ENCODE results near the gene FRMD7.
"Not testable (repeated sequence)": the region's sequence is repeated elsewhere in the genome, so short reads cannot be mapped to it uniquely, and the experiment has no call there.

The FRMD7 gene, protein sequence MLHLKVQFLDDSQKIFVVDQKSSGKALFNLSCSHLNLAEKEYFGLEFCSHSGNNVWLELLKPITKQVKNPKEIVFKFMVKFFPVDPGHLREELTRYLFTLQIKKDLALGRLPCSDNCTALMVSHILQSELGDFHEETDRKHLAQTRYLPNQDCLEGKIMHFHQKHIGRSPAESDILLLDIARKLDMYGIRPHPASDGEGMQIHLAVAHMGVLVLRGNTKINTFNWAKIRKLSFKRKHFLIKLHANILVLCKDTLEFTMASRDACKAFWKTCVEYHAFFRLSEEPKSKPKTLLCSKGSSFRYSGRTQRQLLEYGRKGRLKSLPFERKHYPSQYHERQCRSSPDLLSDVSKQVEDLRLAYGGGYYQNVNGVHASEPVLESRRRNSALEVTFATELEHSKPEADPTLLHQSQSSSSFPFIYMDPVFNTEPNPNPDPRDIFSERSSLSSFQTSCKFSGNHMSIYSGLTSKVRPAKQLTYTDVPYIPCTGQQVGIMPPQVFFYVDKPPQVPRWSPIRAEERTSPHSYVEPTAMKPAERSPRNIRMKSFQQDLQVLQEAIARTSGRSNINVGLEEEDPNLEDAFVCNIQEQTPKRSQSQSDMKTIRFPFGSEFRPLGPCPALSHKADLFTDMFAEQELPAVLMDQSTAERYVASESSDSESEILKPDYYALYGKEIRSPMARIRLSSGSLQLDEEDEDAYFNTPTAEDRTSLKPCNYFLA

DNA sequence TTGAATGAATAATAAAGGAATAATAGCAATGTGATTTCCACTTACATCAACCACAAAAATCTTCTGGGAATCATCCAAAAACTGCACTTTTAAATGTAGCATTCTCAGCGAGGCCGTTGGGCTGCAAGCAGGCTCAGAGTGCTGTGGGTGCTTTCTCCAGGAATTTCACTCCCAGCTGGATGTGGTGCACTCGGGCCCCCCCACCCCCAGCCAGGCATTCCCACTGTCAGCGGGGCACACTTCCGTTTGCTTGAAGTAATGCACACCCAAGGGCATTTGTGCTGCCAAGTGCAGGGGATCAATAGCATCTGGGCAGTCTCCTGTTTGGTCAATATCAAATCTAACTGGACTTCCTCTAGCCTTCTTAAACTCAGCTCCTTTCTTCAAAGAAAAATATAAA is at the start of gene FRMD7:
TSS of gene FRMD7 (minus strand) at position 278 of the 400 bp plus-strand sequence. CDS start at position 102, 176 bp downstream.
- no peak within 1 kb of the TSS for H3K4me3 ChIP-seq (ENCODE audit: low read length)
- H3K9ac ChIP-seq (ENCODE audit: low read length): no peak within 1 kb of the TSS
- H3K4me1 ChIP-seq (ENCODE audit: control insufficient read depth, insufficient read depth, low read length): no peaks in the 10 kb centered on the region
- H3K27me3 ChIP-seq (ENCODE audit: control insufficient read depth, insufficient read depth, low read length): peaks cover 6% of the 10 kb centered on the region
- no peaks in the 10 kb centered on the region for H3K36me3 ChIP-seq (ENCODE audit: control insufficient read depth, insufficient read depth, low read length)
- no peak within 1 kb of the TSS for H3K27ac ChIP-seq (ENCODE audit: low read depth, low read length)

DNA sequence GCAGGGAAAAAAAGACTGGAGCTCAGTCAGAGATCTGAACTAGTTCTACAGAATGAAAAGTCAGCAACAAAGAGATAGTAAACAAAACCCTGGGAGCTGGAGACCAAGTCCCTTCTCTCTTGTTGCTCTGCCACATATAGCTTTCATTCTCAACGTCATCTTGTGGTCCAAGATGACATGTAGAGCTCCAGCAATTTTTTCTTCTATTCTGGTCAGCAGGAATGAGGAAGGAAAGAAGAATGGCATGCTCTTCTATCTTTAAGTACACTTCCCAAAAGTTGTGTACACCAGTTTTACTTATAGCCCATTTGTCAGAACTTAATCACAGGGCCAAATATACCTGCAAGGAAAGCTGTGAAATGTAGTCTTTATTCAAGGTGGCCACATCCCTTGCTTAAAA is 45.8 kb upstream of the FRMD7 start:
- no peaks in the 10 kb centered on the region for H3K27me3 ChIP-seq (ENCODE audit: control insufficient read depth, insufficient read depth, low read length)
- H3K27ac ChIP-seq (ENCODE audit: low read depth, low read length): no peak overlapping the region
- H3K36me3 ChIP-seq (ENCODE audit: control insufficient read depth, insufficient read depth, low read length): no peaks in the 10 kb centered on the region
- no peaks in the 10 kb centered on the region for H3K4me1 ChIP-seq (ENCODE audit: control insufficient read depth, insufficient read depth, low read length)
- H3K9ac ChIP-seq (ENCODE audit: low read length): no peak overlapping the region
- H3K4me3 ChIP-seq (ENCODE audit: low read length): no peak overlapping the region

DNA sequence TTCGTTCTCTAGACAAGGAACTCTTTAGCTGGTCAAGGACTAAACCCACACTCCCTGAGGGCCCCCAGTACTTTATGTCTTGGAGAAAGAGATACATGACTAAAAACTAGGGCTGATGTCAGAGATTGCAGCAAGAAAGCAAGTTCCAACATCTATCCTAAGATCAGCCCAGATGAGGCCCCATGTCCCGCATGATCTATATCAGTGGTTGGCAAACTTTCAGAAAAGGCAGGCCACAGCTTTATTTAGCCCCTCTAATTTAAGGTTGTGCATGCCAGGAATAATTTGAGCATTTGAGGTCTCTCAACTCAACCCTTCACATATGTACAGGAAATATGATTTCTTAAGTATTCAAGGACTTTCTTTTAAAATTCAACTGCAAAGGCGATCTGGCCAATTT is 44.1 kb upstream of the FRMD7 start:
- no peaks in the 10 kb centered on the region for H3K36me3 ChIP-seq (ENCODE audit: control insufficient read depth, insufficient read depth, low read length)
- H3K4me3 ChIP-seq (ENCODE audit: low read length): no peak overlapping the region
- H3K27me3 ChIP-seq (ENCODE audit: control insufficient read depth, insufficient read depth, low read length): no peaks in the 10 kb centered on the region

DNA sequence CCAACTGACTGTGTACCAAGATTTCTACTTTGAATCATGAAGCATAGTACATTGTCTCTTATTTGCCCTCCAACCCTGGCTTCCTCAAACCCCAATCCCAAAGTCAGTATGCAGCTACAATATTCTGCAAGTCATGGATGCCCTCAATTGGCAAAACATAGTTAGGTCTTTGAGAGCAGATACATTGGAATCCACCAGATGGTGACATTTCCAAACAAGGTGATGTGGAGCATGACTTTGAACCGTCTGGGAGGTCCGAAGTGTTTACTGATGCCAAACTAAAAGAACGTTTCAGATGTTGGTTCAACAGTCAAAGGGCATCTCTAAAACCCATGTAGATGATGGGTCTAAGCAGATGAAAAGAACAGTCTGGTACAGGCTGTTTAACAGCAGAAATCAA is 43.7 kb upstream of the FRMD7 start:
- Histone ChIP-seq H3K9ac (ENCODE audit: low read length) (no peak overlapping the region), H3K4me3 (ENCODE audit: low read length) (no peak overlapping the region), H3K27me3 (ENCODE audit: control insufficient read depth, insufficient read depth, low read length) (no peaks in the 10 kb centered on the region), H3K36me3 (ENCODE audit: control insufficient read depth, insufficient read depth, low read length) (no peaks in the 10 kb centered on the region), H3K27ac (ENCODE audit: low read depth, low read length) (no peak overlapping the region), H3K4me1 (ENCODE audit: control insufficient read depth, insufficient read depth, low read length) (no peaks in the 10 kb centered on the region)

More for the DNA sequence above, 44.1 kb upstream of the FRMD7 start:
- H3K27ac ChIP-seq (ENCODE audit: low read depth, low read length): no peak overlapping the region
- no peak overlapping the region for H3K9ac ChIP-seq (ENCODE audit: low read length)
- no peaks in the 10 kb centered on the region for H3K4me1 ChIP-seq (ENCODE audit: control insufficient read depth, insufficient read depth, low read length)

DNA sequence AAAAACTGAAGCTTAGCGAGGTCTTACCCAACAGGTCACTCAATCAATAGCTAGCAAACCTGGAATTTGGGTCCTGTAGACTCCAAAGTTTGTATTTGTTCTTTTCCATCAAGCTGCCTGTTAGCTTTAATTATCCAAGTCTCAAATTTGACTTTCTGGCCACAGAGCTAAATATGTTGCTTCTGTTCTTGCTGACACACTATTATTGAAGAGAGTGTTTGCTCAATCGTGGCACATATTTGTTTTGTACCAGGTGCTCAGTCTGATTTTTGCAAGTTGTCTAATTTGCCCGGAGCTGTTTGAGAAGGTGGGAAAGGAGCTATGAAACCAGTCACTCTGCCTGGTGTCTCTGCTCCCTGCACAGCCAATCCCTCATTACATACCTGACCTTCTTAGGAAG is 41.7 kb upstream of the FRMD7 start:
- H3K9ac ChIP-seq (ENCODE audit: low read length): no peak overlapping the region
- no peak overlapping the region for H3K4me3 ChIP-seq (ENCODE audit: low read length)
- no peaks in the 10 kb centered on the region for H3K4me1 ChIP-seq (ENCODE audit: control insufficient read depth, insufficient read depth, low read length)
- no peaks in the 10 kb centered on the region for H3K27me3 ChIP-seq (ENCODE audit: control insufficient read depth, insufficient read depth, low read length)
- no peaks in the 10 kb centered on the region for H3K36me3 ChIP-seq (ENCODE audit: control insufficient read depth, insufficient read depth, low read length)
- H3K27ac ChIP-seq (ENCODE audit: low read depth, low read length): no peak overlapping the region

DNA sequence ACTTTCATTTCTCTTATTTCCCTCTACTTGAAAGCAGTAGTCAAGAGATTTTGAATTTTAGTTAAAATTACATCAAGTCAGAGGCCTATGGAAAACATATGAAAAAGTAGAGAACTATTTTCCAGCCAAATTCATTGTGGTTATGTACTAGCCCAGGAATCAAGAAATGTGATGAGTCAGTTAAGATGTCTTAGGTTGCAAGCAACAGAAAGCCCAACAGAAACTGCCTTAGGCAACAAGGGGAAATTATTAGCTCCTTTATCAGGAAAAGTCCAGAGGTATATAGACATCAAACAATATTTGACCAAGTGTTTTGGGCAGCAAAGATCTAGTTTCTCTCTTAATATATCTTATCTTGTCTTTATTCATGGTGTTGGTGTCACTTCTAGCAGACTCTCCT is 37.8 kb upstream of the FRMD7 start:
- no peaks in the 10 kb centered on the region for H3K27me3 ChIP-seq (ENCODE audit: control insufficient read depth, insufficient read depth, low read length)

DNA sequence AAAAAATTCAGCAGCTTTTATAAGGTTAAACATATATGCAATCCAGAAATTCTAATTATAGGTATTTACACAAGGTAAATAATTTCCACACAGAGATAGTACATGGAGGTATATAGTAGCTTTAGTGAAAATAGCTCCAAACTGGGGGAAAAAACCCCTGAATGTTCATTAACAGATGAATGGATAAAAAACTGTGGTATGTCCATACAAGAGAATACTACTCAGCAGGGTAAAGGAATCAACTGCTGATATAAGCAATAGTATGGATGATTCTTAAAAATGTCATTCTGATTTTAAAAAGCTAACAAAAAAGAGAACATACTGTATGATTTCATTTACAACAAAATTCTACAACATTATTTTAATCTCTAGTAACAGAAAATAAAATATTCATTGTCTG is 37.2 kb upstream of the FRMD7 start:
- Histone ChIP-seq H3K27me3 (ENCODE audit: control insufficient read depth, insufficient read depth, low read length) (no peaks in the 10 kb centered on the region), H3K4me1 (ENCODE audit: control insufficient read depth, insufficient read depth, low read length) (no peaks in the 10 kb centered on the region), H3K9ac (ENCODE audit: low read length) (no peak overlapping the region), H3K36me3 (ENCODE audit: control insufficient read depth, insufficient read depth, low read length) (no peaks in the 10 kb centered on the region), H3K27ac (ENCODE audit: low read depth, low read length) (no peak overlapping the region), H3K4me3 (ENCODE audit: low read length) (no peak overlapping the region)

More for the DNA sequence above, 37.8 kb upstream of the FRMD7 start:
- H3K4me1 ChIP-seq (ENCODE audit: control insufficient read depth, insufficient read depth, low read length): no peaks in the 10 kb centered on the region
- H3K36me3 ChIP-seq (ENCODE audit: control insufficient read depth, insufficient read depth, low read length): no peaks in the 10 kb centered on the region
- H3K27ac ChIP-seq (ENCODE audit: low read depth, low read length): no peak overlapping the region
- H3K9ac ChIP-seq (ENCODE audit: low read length): no peak overlapping the region
- H3K4me3 ChIP-seq (ENCODE audit: low read length): no peak overlapping the region

DNA sequence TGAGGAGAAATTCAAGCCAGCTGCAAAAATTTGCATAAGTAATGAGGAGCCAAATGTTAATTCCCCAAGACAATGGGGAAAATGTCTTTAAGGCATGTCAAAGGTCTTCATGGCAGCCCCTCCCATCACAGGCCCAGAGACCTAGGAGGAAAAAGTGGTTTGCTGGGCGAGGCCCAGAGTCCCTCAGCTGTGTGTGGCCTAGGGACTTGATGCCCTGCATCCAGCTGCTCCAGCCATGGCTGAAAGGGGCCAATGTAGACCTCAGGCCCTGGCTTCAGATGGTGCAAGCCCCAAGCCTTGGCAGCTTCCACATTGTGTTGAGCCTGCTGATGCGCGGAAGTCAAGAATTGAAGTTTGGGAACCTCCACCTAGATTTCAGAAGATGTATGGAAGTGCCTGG is 35.3 kb upstream of the FRMD7 start:
- H3K27me3 ChIP-seq (ENCODE audit: control insufficient read depth, insufficient read depth, low read length); H3K4me1 ChIP-seq (ENCODE audit: control insufficient read depth, insufficient read depth, low read length); H3K9ac ChIP-seq (ENCODE audit: low read length); H3K27ac ChIP-seq (ENCODE audit: low read depth, low read length); H3K4me3 ChIP-seq (ENCODE audit: low read length); H3K36me3 ChIP-seq (ENCODE audit: control insufficient read depth, insufficient read depth, low read length): not testable (repeated sequence)

DNA sequence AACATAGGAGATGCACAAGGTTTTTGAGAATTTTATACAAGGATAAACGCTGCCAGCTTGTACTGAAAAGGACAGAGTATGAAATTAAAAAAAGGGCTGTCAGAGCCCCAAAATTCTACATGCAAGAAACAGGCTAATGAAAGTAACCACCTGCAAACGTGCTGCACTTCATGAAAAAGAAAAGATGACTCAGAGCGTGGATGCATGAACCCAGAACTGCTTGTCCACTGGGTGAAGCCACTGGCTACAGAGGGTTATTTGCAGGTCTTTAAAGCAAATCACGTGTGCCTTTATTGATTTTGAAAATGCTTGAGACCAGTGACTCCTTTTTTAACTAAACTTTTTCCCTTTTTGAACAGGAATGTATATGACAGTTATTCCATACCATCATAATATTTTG is 25.3 kb upstream of the FRMD7 start:
- no peak overlapping the region for H3K9ac ChIP-seq (ENCODE audit: low read length)
- no peak overlapping the region for H3K4me3 ChIP-seq (ENCODE audit: low read length)

DNA sequence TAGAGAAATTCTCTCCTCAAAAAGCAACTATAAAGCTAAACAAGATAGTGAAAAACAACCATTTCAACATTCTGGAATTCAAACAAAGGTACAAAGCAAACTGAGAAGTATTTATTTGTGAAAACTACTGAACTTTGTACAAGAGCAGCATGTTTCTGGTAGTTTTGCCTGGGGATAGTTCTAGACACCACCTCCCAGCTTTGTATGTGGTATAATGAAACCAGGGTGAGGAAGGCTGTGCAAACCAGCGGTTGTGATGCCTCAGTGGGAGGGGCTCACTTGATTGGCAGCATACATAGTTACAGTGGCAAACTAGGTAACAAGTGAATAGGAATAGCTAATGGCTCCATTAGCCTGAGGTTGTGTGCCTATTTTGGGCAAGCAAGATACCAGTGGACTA is 18.6 kb upstream of the FRMD7 start:
- Histone ChIP-seq H3K27me3 (ENCODE audit: control insufficient read depth, insufficient read depth, low read length) (no peaks in the 10 kb centered on the region), H3K36me3 (ENCODE audit: control insufficient read depth, insufficient read depth, low read length) (no peaks in the 10 kb centered on the region), H3K4me3 (ENCODE audit: low read length) (no peak overlapping the region), H3K4me1 (ENCODE audit: control insufficient read depth, insufficient read depth, low read length) (no peaks in the 10 kb centered on the region), H3K27ac (ENCODE audit: low read depth, low read length) (no peak overlapping the region), H3K9ac (ENCODE audit: low read length) (no peak overlapping the region)

More for the DNA sequence above, 25.3 kb upstream of the FRMD7 start:
- H3K27me3 ChIP-seq (ENCODE audit: control insufficient read depth, insufficient read depth, low read length): no peaks in the 10 kb centered on the region
- H3K36me3 ChIP-seq (ENCODE audit: control insufficient read depth, insufficient read depth, low read length): no peaks in the 10 kb centered on the region
- H3K4me1 ChIP-seq (ENCODE audit: control insufficient read depth, insufficient read depth, low read length): no peaks in the 10 kb centered on the region
- no peak overlapping the region for H3K27ac ChIP-seq (ENCODE audit: low read depth, low read length)

DNA sequence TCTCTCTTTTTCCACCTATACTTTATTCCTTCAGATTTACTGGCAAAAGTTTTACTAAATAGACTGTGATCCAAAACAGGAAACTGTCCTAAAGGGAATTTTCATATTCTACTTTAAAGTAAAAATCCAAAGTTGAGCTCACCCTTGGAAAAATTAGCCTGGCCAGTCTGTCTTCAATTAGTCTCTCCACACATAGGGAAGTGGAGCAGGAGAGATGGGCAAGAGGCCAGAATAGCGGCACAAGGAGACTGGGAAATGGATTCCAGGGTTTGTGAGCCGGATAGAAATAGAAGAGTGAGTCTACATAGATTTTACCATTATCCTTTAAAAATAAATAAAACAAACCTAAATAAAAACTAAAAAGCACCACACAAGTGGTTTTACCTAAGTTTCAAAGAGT is 16.2 kb upstream of the FRMD7 start:
- Histone ChIP-seq H3K36me3 (ENCODE audit: control insufficient read depth, insufficient read depth, low read length) (no peaks in the 10 kb centered on the region), H3K9ac (ENCODE audit: low read length) (no peak overlapping the region), H3K4me1 (ENCODE audit: control insufficient read depth, insufficient read depth, low read length) (no peaks in the 10 kb centered on the region), H3K4me3 (ENCODE audit: low read length) (no peak overlapping the region), H3K27me3 (ENCODE audit: control insufficient read depth, insufficient read depth, low read length) (no peaks in the 10 kb centered on the region), H3K27ac (ENCODE audit: low read depth, low read length) (no peak overlapping the region)

DNA sequence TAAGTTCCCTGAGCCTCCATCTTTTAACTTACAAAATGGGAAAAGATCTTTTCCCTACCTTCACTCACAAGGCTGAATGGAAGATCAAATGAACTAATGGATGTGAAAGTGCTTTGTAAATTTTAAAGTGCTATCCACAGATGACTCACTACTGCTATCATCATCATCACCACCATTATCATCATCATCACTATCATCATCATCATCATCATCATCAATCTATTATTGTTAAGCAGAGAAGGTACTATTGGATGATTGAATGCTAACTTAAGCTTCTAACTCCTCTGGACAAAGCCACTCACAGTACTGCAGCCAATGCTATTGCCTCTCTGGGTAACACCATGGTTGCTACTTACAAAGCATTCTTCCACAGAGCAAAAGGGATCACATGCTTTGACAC is 1.9 kb downstream of the FRMD7 start:
- H3K4me1 ChIP-seq (ENCODE audit: control insufficient read depth, insufficient read depth, low read length): no peaks in the 10 kb centered on the region
- peaks cover 6% of the 10 kb centered on the region for H3K27me3 ChIP-seq (ENCODE audit: control insufficient read depth, insufficient read depth, low read length)
- H3K27ac ChIP-seq (ENCODE audit: low read depth, low read length): no peak overlapping the region
- no peak overlapping the region for H3K4me3 ChIP-seq (ENCODE audit: low read length)
- no peaks in the 10 kb centered on the region for H3K36me3 ChIP-seq (ENCODE audit: control insufficient read depth, insufficient read depth, low read length)
- H3K9ac ChIP-seq (ENCODE audit: low read length): no peak overlapping the region

DNA sequence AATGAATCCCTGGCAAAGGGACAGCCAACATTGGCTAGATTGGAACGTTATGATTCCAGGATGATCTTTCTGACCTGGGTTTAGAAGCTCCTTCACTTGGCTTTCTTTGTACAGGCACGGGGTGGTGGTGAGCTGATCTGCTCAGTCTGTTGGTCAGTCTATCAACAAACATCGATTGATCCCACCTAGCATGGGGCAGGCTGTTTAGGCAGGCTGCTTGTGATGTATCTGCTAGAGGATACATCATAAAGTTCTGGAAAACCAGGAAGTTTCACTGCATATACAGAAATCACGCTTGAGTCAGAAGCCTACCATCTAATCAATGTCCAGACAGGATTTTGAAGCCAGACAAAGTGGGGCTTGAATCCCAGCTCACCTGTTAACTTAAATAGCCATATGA is 6.9 kb downstream of the FRMD7 start:
- H3K4me1 ChIP-seq (ENCODE audit: control insufficient read depth, insufficient read depth, low read length): no peaks in the 10 kb centered on the region
- no peak overlapping the region for H3K27ac ChIP-seq (ENCODE audit: low read depth, low read length)
- no peak overlapping the region for H3K4me3 ChIP-seq (ENCODE audit: low read length)
- H3K9ac ChIP-seq (ENCODE audit: low read length): no peak overlapping the region
- peaks cover 3% of the 10 kb centered on the region for H3K27me3 ChIP-seq (ENCODE audit: control insufficient read depth, insufficient read depth, low read length)
- no peaks in the 10 kb centered on the region for H3K36me3 ChIP-seq (ENCODE audit: control insufficient read depth, insufficient read depth, low read length)
